Sigmoid colon (tissue), 7 donors: Measurements from ENCODE around the gene KIF1A. TPM values are rescaled to one million over a fixed set of nuclear protein-coding genes. Genes with fewer than 3 reads are reported as not detected.
A peak's percentile ranks its signal among the peaks of the same experiment; 100 is the strongest.

Source experiments
- DNase-seq: peaks from one replicate; pipeline ENCODE4 v3.0.0-alpha.2; 2019
- H3K27ac ChIP-seq, 4 donors: fragments of 200-600 bp; sonication (generic); one replicate each; pipeline ENCODE4 v1.5.1; 2016 to 2019; ENCODE audit warnings: mild to moderate bottlenecking in 1 of 4
- H3K27me3 ChIP-seq, 3 donors: fragments of 200-600 bp; sonication (generic); one replicate each; pipeline ENCODE4 v1.5.1; 2019; ENCODE audit warnings: mild to moderate bottlenecking in 1 of 3
- H3K36me3 ChIP-seq, 4 donors: fragments of 200-600 bp; sonication (generic); one replicate each; pipeline ENCODE4 v1.5.1; 2016 to 2019
- H3K4me1 ChIP-seq, 4 donors: fragments of 200-600 bp; sonication (generic); one replicate each; pipeline ENCODE4 v1.5.1; 2017 to 2019
- H3K4me3 ChIP-seq, 4 donors: fragments of 200-600 bp; sonication (generic); one replicate each; pipeline ENCODE4 v1.5.1; 2017 to 2019; ENCODE audit warnings: mild to moderate bottlenecking in 2 of 4, moderate library complexity in 1 of 4
- H3K9me3 ChIP-seq, 4 donors: fragments of 200-600 bp in 3 of 4; sonication (generic) in 3 of 4; one replicate each; pipeline versions ENCODE4 v1.5.1 to v1.6.1; 2013 to 2019
- EP300 ChIP-seq, 4 donors: sonication (generic); formaldehyde crosslinking; IDR thresholded peaks; one replicate each; pipeline ENCODE4 v1.6.1; 2017; ENCODE audit warnings: antibody characterized with exemption in 4 of 4
- POLR2A ChIP-seq, 2 donors: fragments of 450-650 bp; IDR thresholded peaks; one replicate each; pipeline ENCODE4 v1.6.1; 2016; ENCODE audit warnings: antibody characterized with exemption in 2 of 2, mild to moderate bottlenecking in 2 of 2, moderate library complexity in 2 of 2
- POLR2AphosphoS5 ChIP-seq, 4 donors: sonication (generic); formaldehyde crosslinking; IDR thresholded peaks; one replicate each; pipeline ENCODE4 v1.6.1; 2017; ENCODE audit warnings: antibody characterized with exemption in 4 of 4
- WGBS, 2 donors: extraction: QIAGEN DNeasy Blood & Tissue Kit; methylation state at CpG; one replicate each; pipeline ENCODE4 v1.1.7; 2013; 5-methylcytosine and 5-hydroxymethylcytosine counted together
- intact Hi-C: fragments of 100-400 bp; cut with DNase I; formaldehyde crosslinking; loops from one replicate; pipeline ENCODE4 v1.15.1; 2023
- polyA plus RNA-seq, 3 donors: library from polyadenylated mRNA; stranded (reverse); fragments of 200-250 nt; gene quantifications; one replicate each; pipeline ENCODE4 v1.2.3, GENCODE V29; 2013
- total RNA-seq, 4 donors: library from RNA; depleted of rRNA; stranded (reverse); fragments of >200 nt; gene quantifications; one replicate each; pipeline ENCODE4 v1.1.0, GENCODE V29; 2016
- TF ChIP-seq, protein P1 (sequence below), 4 experiments: fragments of 450-650 bp in 3 of 4; fragments of 200-600 bp in 1 of 4; IDR thresholded peaks; one replicate each; pipeline ENCODE4 v1.5.1; 2016 to 2019; ENCODE audit warnings: antibody characterized with exemption in 4 of 4, mild to moderate bottlenecking in 3 of 4, moderate library complexity in 2 of 4
- donor health status: healthy with polysubstance abuse.
- donor health status: Bipolar disorder and iron deficiency.
- donor health status: healthy.

Gene KIF1A
- total and polyA plus RNA-seq, 7 donors, result under 0.01 to 9.7 (median 4.4) TPM

DNA sequence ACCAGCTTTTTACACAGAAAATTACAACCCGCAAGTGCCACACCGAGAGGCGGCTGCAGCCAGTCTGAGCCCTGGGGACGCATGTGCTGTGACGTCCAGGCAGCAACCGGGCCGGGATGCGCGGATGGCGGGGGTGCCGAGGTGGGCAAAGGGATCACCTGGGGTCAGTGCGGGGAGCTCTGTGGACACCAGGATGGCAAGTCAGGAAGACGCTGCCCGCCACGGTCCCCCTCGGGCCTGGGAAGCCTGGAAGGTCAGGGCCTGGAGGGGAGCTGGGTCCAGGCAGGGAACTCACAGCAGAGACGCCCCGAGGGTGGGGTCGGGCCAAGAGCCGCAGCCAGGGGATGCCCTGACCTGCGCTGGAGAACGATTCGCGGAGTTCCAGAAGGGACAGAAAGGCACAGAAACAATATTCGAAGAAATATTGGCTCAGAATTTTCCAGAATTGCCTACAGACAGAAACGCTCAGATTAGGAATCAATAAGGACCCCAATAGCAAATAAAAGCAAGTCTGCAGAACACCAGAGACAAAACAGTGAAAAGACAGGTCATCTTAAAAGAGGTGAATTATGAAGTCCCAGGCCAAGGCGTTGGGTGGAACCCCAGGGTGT is 11.7 kb upstream of the KIF1A start:
- no peaks in the 10 kb centered on the region for H3K36me3 ChIP-seq
- TF ChIP-seq POLR2A (IDR thresholded peaks at IDR 0.05) (no peak), POLR2AphosphoS5 (IDR thresholded peaks at IDR 0.05) (no peak), EP300 (IDR thresholded peaks at IDR 0.05) (no peak)
- TF ChIP-seq, protein P1, sequence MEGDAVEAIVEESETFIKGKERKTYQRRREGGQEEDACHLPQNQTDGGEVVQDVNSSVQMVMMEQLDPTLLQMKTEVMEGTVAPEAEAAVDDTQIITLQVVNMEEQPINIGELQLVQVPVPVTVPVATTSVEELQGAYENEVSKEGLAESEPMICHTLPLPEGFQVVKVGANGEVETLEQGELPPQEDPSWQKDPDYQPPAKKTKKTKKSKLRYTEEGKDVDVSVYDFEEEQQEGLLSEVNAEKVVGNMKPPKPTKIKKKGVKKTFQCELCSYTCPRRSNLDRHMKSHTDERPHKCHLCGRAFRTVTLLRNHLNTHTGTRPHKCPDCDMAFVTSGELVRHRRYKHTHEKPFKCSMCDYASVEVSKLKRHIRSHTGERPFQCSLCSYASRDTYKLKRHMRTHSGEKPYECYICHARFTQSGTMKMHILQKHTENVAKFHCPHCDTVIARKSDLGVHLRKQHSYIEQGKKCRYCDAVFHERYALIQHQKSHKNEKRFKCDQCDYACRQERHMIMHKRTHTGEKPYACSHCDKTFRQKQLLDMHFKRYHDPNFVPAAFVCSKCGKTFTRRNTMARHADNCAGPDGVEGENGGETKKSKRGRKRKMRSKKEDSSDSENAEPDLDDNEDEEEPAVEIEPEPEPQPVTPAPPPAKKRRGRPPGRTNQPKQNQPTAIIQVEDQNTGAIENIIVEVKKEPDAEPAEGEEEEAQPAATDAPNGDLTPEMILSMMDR (IDR thresholded peaks at IDR 0.05), result no peak
- 10 to 13% methylated on average over 27 of the region's 27 CpGs for WGBS, 2 donors
- H3K9me3 ChIP-seq, result no peaks in the 10 kb centered on the region
- H3K27ac ChIP-seq, result no peak overlapping the region
- DNase-seq, result no peak
- peaks cover 0 to 16% (median 13%) of the 10 kb centered on the region in 4 donors for H3K4me1 ChIP-seq
- intact Hi-C loops, result loop anchor here (10.0 kb wide), 1 partner anchor 267 kb away; the partner anchor contains the start of genes DUSP28 and RNPEPL1
- H3K4me3 ChIP-seq, result peak overlapping the region in 3 of 4 donors; percentile 16 to 41 (median 37)
- peaks cover 0 to 34% (median 22%) of the 10 kb centered on the region in 3 donors for H3K27me3 ChIP-seq

DNA sequence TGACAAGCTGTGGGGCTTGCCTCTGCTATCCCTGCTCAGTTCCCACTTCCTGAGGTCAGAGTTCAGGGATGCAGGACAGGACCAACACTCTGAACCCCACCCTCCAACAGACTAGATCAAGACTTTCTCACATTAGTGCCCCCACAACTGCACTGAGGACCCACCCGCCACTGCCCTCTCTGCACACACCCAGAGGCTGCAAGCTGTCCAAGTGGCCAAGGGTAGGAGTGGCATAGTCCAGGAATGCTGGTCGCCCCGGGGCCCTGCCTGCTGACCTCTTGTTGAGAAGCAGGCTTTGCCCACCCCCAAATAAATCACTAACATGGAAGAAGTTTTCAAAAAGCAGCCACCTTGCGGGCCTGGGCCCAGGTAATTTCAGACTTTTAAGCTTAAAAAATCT is 5.5 kb upstream of the KIF1A start:
- TF ChIP-seq POLR2A (IDR thresholded peaks at IDR 0.05) (no peak), POLR2AphosphoS5 (IDR thresholded peaks at IDR 0.05) (no peak), EP300 (IDR thresholded peaks at IDR 0.05) (no peak)
- TF ChIP-seq, protein P1 (IDR thresholded peaks at IDR 0.05), result no peak
- 66 to 76% methylated on average over 4 of the region's 4 CpGs for WGBS, 2 donors
- no peak overlapping the region for H3K27ac ChIP-seq

DNA sequence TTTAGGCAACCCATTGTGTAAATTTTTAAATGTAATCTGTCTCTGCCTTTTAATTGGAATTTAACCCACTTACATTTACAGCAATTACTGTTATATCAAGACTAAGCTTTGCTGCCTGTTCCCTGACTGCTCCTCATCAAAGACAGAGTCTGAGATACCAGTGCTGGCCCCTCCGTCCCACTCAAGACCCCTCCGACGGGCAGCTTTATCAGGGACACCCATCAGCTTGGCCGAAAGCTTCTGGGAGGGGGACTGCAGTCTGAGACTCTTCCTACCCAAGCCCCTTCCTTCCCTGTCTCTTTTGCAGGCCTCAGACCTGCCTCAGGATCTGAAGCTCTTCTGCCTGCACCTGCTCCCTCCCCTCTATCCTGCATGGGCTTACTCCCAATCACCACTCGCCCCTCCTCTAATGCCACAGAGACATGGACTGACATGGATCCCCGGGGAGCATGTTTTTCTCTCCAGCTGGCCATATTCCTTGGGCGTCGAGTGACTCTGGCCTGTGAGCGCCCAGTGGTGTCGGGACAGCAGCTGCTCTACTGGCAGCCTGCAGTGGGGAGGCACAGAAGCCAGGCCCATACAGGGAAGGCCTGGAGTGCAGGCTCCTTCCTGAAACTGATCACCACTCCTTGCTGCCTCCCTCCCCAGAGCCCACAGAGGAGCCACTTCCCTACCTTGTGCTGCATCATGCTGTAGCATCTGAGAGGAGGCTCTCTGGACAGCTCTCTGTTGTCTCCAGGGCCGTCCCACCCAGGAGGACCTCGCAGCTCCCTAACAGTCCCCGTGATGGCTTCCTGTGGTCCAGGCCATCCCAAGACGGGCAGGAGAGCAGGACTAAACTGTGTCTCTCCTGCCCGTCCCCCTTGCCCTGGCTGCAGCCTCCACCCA is 3.7 kb upstream of the KIF1A start:
- no peak for TF ChIP-seq POLR2AphosphoS5 (IDR thresholded peaks at IDR 0.05)
- TF ChIP-seq, protein P1 (IDR thresholded peaks at IDR 0.05), result no peak
- TF ChIP-seq POLR2A (IDR thresholded peaks at IDR 0.05), result no peak
- TF ChIP-seq EP300 (IDR thresholded peaks at IDR 0.05), result no peak
- Histone ChIP-seq H3K36me3 (no peaks in the 10 kb centered on the region), H3K27me3 (peaks cover 31 to 97% (median 74%) of the 10 kb centered on the region in 3 donors), H3K4me3 (no peak overlapping the region), H3K9me3 (no peaks in the 10 kb centered on the region), H3K4me1 (peaks cover 0 to 24% (median 21%) of the 10 kb centered on the region in 4 donors), H3K27ac (no peak overlapping the region)
- no peak for DNase-seq
- intact Hi-C loops, result no loop called here
- 84 to 88% methylated on average over 15 of the region's 15 CpGs for WGBS, 2 donors

More for the DNA sequence above, 5.5 kb upstream of the KIF1A start:
- DNase-seq, result no peak
- H3K9me3 ChIP-seq, result no peaks in the 10 kb centered on the region
- H3K4me3 ChIP-seq, result no peak overlapping the region
- intact Hi-C loops, result no loop called here
- H3K36me3 ChIP-seq, result no peaks in the 10 kb centered on the region
- peaks cover 15 to 95% (median 66%) of the 10 kb centered on the region in 3 donors for H3K27me3 ChIP-seq
- peaks cover 0 to 7% (median 5%) of the 10 kb centered on the region in 4 donors for H3K4me1 ChIP-seq

DNA sequence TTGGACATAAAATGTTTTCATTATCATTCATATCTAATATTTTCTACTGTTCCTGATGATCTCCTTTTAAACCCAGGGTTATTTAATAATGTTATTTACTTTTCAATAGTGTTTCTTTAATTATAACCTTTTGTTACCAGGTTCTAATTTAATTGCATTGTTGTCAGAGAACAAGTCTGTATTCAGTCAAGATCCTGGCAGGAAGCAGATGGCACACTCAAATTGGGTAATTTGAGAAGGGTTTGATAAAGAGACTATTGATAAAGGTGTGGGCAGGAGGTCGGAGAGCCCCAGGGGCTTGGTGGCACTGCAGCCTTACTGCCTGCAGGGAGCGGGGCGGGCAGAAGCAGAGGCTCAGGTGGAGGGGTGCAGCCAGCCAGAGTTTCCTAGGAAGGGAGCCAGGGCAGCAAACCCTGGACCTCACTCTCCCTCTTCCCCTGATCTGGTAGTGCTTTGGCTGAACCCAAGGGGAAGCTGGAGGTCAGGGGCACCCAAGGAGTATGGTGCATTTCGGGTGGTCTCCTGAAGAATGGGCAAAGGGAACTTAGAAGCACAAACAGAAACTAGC is 2.3 kb upstream of the KIF1A start:
- 66 to 76% methylated on average over 4 of the region's 4 CpGs for WGBS, 2 donors
- Histone ChIP-seq H3K9me3 (no peaks in the 10 kb centered on the region), H3K4me1 (peaks cover 0 to 26% (median 23%) of the 10 kb centered on the region in 4 donors), H3K27ac (no peak overlapping the region), H3K36me3 (no peaks in the 10 kb centered on the region), H3K27me3 (peaks cover 34 to 97% (median 79%) of the 10 kb centered on the region in 3 donors), H3K4me3 (no peak overlapping the region)
- no peak for DNase-seq
- intact Hi-C loops, result no loop called here
- TF ChIP-seq POLR2AphosphoS5 (IDR thresholded peaks at IDR 0.05) (no peak), EP300 (IDR thresholded peaks at IDR 0.05) (no peak)
- TF ChIP-seq, protein P1 (IDR thresholded peaks at IDR 0.05), result no peak
